Muscle of back (tissue), 11 donors: ENCODE data around the gene RNF152. TPM values are rescaled to one million over a fixed set of nuclear protein-coding genes. Genes with fewer than 3 reads are reported as not detected.
A peak's percentile ranks its signal among the peaks of the same experiment; 100 is the strongest.

Experiments
- DNase-seq, 3 donors: peaks; one replicate each; pipeline versions ENCODE4 v3.0.0 to v3.0.0-alpha.2; 2013
- polyA plus RNA-seq, 10 donors: library from polyadenylated mRNA; unstranded; fragments of 120-200 nt; gene quantifications; one replicate each; pipeline ENCODE4 v1.2.1, GENCODE V29; 2013; ENCODE audit not compliant: insufficient read length in 10 of 10

Gene RNF152
- polyA plus RNA-seq, 10 donors = 2.9 to 7.8 (median 5.8) TPM

- no peak for DNase-seq
Measured at GRCh38 chr18:61855449-61856378, 37.1 kb downstream of the RNF152 start.

- no peak for DNase-seq
Measured at GRCh38 chr18:61854578-61855448, 38.0 kb downstream of the RNF152 start.

GRCh38 chr18:61853855-61854254, 39.0 kb downstream of the RNF152 start:
- no peak for DNase-seq

- no peak for DNase-seq
Measured at GRCh38 chr18:61852496-61852895, 40.3 kb downstream of the RNF152 start.

- DNase-seq = peak in 1 of 3 donors; percentile 80
Measured at GRCh38 chr18:61851940-61852451, 40.8 kb downstream of the RNF152 start.

GRCh38 chr18:61851279-61851678, 41.5 kb downstream of the RNF152 start:
- DNase-seq = no peak

- no peak for DNase-seq
Measured at GRCh38 chr18:61850756-61851155, 42.1 kb downstream of the RNF152 start.

GRCh38 chr18:61847164-61847791, 45.5 kb downstream of the RNF152 start:
- DNase-seq = no peak

GRCh38 chr18:61845197-61845596, 47.6 kb downstream of the RNF152 start:
- DNase-seq = no peak

GRCh38 chr18:61844726-61845125, 48.1 kb downstream of the RNF152 start:
- no peak for DNase-seq

GRCh38 chr18:61842146-61842545, 50.7 kb downstream of the RNF152 start:
- DNase-seq = peak; percentile 6 to 26 (median 17)

GRCh38 chr18:61841706-61842105, 51.1 kb downstream of the RNF152 start:
- DNase-seq = no peak

- no peak for DNase-seq
Measured at GRCh38 chr18:61840324-61840723, 52.5 kb downstream of the RNF152 start.

GRCh38 chr18:61838521-61838920, 54.3 kb downstream of the RNF152 start:
- DNase-seq = no peak

GRCh38 chr18:61833978-61834377, 58.8 kb downstream of the RNF152 start:
- DNase-seq = no peak

GRCh38 chr18:61833387-61833786, 59.4 kb downstream of the RNF152 start:
- peak in 2 of 3 donors; percentile 26 to 47 for DNase-seq

GRCh38 chr18:61832858-61833257, 59.9 kb downstream of the RNF152 start:
- no peak for DNase-seq

GRCh38 chr18:61831071-61831470, 61.7 kb downstream of the RNF152 start:
- DNase-seq = no peak

- DNase-seq = no peak
Measured at GRCh38 chr18:61829108-61829507, 63.7 kb downstream of the RNF152 start.

GRCh38 chr18:61827591-61827990, 65.2 kb downstream of the RNF152 start:
- DNase-seq = no peak

GRCh38 chr18:61825386-61825785, 67.4 kb downstream of the RNF152 start:
- peak in 1 of 3 donors; percentile 32 for DNase-seq
